Esophagus squamous epithelium (tissue), 5 donors: ENCODE data around the gene COL18A1. TPM values are rescaled to one million over a fixed set of nuclear protein-coding genes. Genes with fewer than 3 reads are reported as not detected.

ENCODE experiments used
- DNase-seq: peaks from one replicate; lab custom pipeline; 2025; lab: John Stamatoyannopoulos, UW
- H3K27ac ChIP-seq, 4 donors: fragments of 200-600 bp; sonication (generic); one replicate each; pipeline ENCODE4 v1.5.1; 2016 to 2019; ENCODE audit warnings: mild to moderate bottlenecking in 1 of 4
- H3K27me3 ChIP-seq, 4 donors: fragments of 200-600 bp; sonication (generic); 1 replicate in 3 of 4; 2 replicates in 1 of 4; pipeline versions ENCODE4 v1.5.1 to v1.6.0; 2017 to 2021; ENCODE audit warnings: antibody characterized with exemption in 1 of 4
- H3K36me3 ChIP-seq, 3 donors: fragments of 200-600 bp; sonication (generic); one replicate each; pipeline ENCODE4 v1.5.1; 2016 to 2019
- H3K4me1 ChIP-seq, 3 donors: fragments of 200-600 bp; sonication (generic); one replicate each; pipeline ENCODE4 v1.5.1; 2017 to 2019
- H3K4me3 ChIP-seq, 4 donors: fragments of 200-600 bp; sonication (generic); 1 replicate in 3 of 4; 2 replicates in 1 of 4; pipeline ENCODE4 v1.5.1; 2016 to 2019; ENCODE audit warnings: mild to moderate bottlenecking in 2 of 4, moderate library complexity in 1 of 4
- H3K9me3 ChIP-seq, 3 donors: fragments of 200-600 bp; sonication (generic); one replicate each; pipeline ENCODE4 v1.5.1; 2016 to 2019
- CTCF ChIP-seq, 6 experiments: fragments of 450-650 bp in 4 of 6; fragments of 200-600 bp in 2 of 6; sonication (generic) in 2 of 6; IDR thresholded peaks; one replicate each; pipeline ENCODE4 v1.5.1; 2016 to 2019; ENCODE audit warnings: antibody characterized with exemption in 6 of 6, mild to moderate bottlenecking in 4 of 6, moderate library complexity in 4 of 6
- POLR2A ChIP-seq, 4 donors: fragments of 450-650 bp; IDR thresholded peaks; one replicate each; pipeline ENCODE4 v1.6.1; 2017; ENCODE audit warnings: antibody characterized with exemption in 4 of 4, mild to moderate bottlenecking in 4 of 4, moderate library complexity in 3 of 4
- WGBS, 2 donors: methylation state at CpG; one replicate each; pipeline ENCODE4 v1.1.5; 2018; 5-methylcytosine and 5-hydroxymethylcytosine counted together
- intact Hi-C: fragments of 100-400 bp; cut with DNase I; formaldehyde crosslinking; loops from one replicate; pipeline ENCODE4 v1.15.0; 2022
- total RNA-seq, 4 donors: library from RNA; depleted of rRNA; stranded (reverse); fragments of >200 nt; gene quantifications; one replicate each; pipeline ENCODE4 v1.1.0, GENCODE V29; 2016
- donor health status: DM: yes; HTN: yes; CAD: no.

Gene COL18A1
- total RNA-seq, 4 donors from 2014 or later = 38.9 to 69.0 (median 52.5) TPM

- no peak for TF ChIP-seq POLR2A (IDR thresholded peaks at IDR 0.05)
- peak; percentile 69 to 79 (median 76) for TF ChIP-seq CTCF (IDR thresholded peaks at IDR 0.05)
- H3K27ac ChIP-seq = peak overlapping the region in 3 of 4 donors; percentile 34 to 70 (median 66)
- H3K9me3 ChIP-seq = no peaks in the 10 kb centered on the region
- peaks cover 5 to 13% (median 10%) of the 10 kb centered on the region in 3 donors for H3K4me1 ChIP-seq
- WGBS, 2 donors = 56 to 57% methylated on average over 16 to 24 of the region's 32 CpGs
- intact Hi-C loops = no loop called here
- H3K36me3 ChIP-seq = peaks cover 15 to 82% (median 17%) of the 10 kb centered on the region in 3 donors
- H3K27me3 ChIP-seq = no peaks in the 10 kb centered on the region
- no peak for DNase-seq
- peak overlapping the region in 3 of 4 donors; percentile 4 to 41 (median 11) for H3K4me3 ChIP-seq
Measured at GRCh38 chr21:45478115-45478801, 73.3 kb downstream of the COL18A1 start.

- DNase-seq = no peak
- Histone ChIP-seq H3K4me1 (peaks cover 5 to 12% (median 10%) of the 10 kb centered on the region in 3 donors), H3K36me3 (peaks cover 15 to 89% (median 17%) of the 10 kb centered on the region in 3 donors), H3K4me3 (peak overlapping the region in 1 of 4 donors; percentile 11), H3K27me3 (no peaks in the 10 kb centered on the region), H3K9me3 (no peaks in the 10 kb centered on the region), H3K27ac (peak overlapping the region in 2 of 4 donors; percentile 30 to 66)
- TF ChIP-seq CTCF (IDR thresholded peaks at IDR 0.05) = no peak
- no peak for TF ChIP-seq POLR2A (IDR thresholded peaks at IDR 0.05)
- intact Hi-C loops = no loop called here
- WGBS, 2 donors = 82 to 89% methylated on average over 24 to 30 of the region's 31 CpGs
Measured at GRCh38 chr21:45478816-45479669, 74.1 kb downstream of the COL18A1 start.

GRCh38 chr21:45479691-45480675 lies 75.0 kb downstream of the COL18A1 start:
- H3K4me1 ChIP-seq = peaks cover 5 to 12% (median 10%) of the 10 kb centered on the region in 3 donors
- H3K9me3 ChIP-seq = no peaks in the 10 kb centered on the region
- WGBS, 2 donors = 91% methylated on average over 6 of the region's 37 CpGs; no CpG with 5 or more reads in 1 of the 2 donors
- TF ChIP-seq CTCF (IDR thresholded peaks at IDR 0.05) (no peak), POLR2A (IDR thresholded peaks at IDR 0.05) (no peak)
- H3K36me3 ChIP-seq = peaks cover 10 to 87% (median 17%) of the 10 kb centered on the region in 3 donors
- intact Hi-C loops = no loop called here
- H3K27me3 ChIP-seq = no peaks in the 10 kb centered on the region
- H3K4me3 ChIP-seq = no peak overlapping the region
- no peak for DNase-seq
- H3K27ac ChIP-seq = no peak overlapping the region

GRCh38 chr21:45480701-45481500 lies 75.9 kb downstream of the COL18A1 start:
- no peak for DNase-seq
- peaks cover 3 to 82% (median 17%) of the 10 kb centered on the region in 3 donors for H3K36me3 ChIP-seq
- WGBS, 2 donors = 53% methylated on average over 4 of the region's 35 CpGs; no CpG with 5 or more reads in 1 of the 2 donors

More at GRCh38 chr21:45480701-45481500, 75.9 kb downstream of the COL18A1 start:
- Histone ChIP-seq H3K9me3 (no peaks in the 10 kb centered on the region), H3K4me1 (peaks cover 5 to 12% (median 10%) of the 10 kb centered on the region in 3 donors), H3K4me3 (no peak overlapping the region), H3K27ac (no peak overlapping the region), H3K27me3 (no peaks in the 10 kb centered on the region)
- intact Hi-C loops = no loop called here
- no peak for TF ChIP-seq CTCF (IDR thresholded peaks at IDR 0.05)
- no peak for TF ChIP-seq POLR2A (IDR thresholded peaks at IDR 0.05)
